ENCODE data around the gene SLC35F3. TPM values are rescaled to one million over a fixed set of nuclear protein-coding genes. Genes with fewer than 3 reads are reported as not detected.

Gene SLC35F3
- total and polyA plus RNA-seq, 9 donors = 0.04 to 0.69 (median 0.17) TPM; not detected in 3

- intact Hi-C loops (cut with DNase I) = no loop called here
- Histone ChIP-seq H3K4me3 (no peak overlapping the region), H3K27ac (no peak overlapping the region), H3K36me3 (no peaks in the 10 kb centered on the region), H3K27me3 (no peaks in the 10 kb centered on the region), H3K9me3 (no peaks in the 10 kb centered on the region), H3K4me1 (ENCODE audit: insufficient read depth) (no peaks in the 10 kb centered on the region)
- DNase-seq = no peak
- TF ChIP-seq EP300 (IDR thresholded peaks at IDR 0.05) (no peak), CTCF (IDR thresholded peaks at IDR 0.05) (no peak), POLR2A (IDR thresholded peaks at IDR 0.05) (no peak)
- 76 to 95% (median 77%) methylated on average over 3 of the region's 3 CpGs for WGBS, 3 donors
Measured at GRCh38 chr1:234062166-234062565, 157.7 kb downstream of the SLC35F3 start.

- no peak overlapping the region for H3K4me3 ChIP-seq
- H3K4me1 ChIP-seq (ENCODE audit: insufficient read depth) = no peaks in the 10 kb centered on the region
- TF ChIP-seq CTCF (IDR thresholded peaks at IDR 0.05) (no peak), POLR2A (IDR thresholded peaks at IDR 0.05) (no peak), EP300 (IDR thresholded peaks at IDR 0.05) (no peak)
- intact Hi-C loops (cut with DNase I) = no loop called here
- 29 to 34% (median 30%) methylated on average over 17 of the region's 17 CpGs for WGBS, 3 donors
- no peaks in the 10 kb centered on the region for H3K9me3 ChIP-seq
- no peaks in the 10 kb centered on the region for H3K36me3 ChIP-seq
- no peaks in the 10 kb centered on the region for H3K27me3 ChIP-seq
- H3K27ac ChIP-seq = no peak overlapping the region
- DNase-seq = peak in 4 of 5 donors; percentile 36 to 69 (median 47)
Measured at GRCh38 chr1:234065794-234066447, 161.4 kb downstream of the SLC35F3 start.

GRCh38 chr1:234067581-234068337 lies 163.3 kb downstream of the SLC35F3 start:
- 61 to 69% (median 63%) methylated on average over 8 of the region's 8 CpGs for WGBS, 3 donors
- Histone ChIP-seq H3K9me3 (no peaks in the 10 kb centered on the region), H3K27me3 (no peaks in the 10 kb centered on the region), H3K27ac (no peak overlapping the region), H3K4me3 (no peak overlapping the region), H3K36me3 (no peaks in the 10 kb centered on the region), H3K4me1 (ENCODE audit: insufficient read depth) (no peaks in the 10 kb centered on the region)
- intact Hi-C loops (cut with DNase I) = no loop called here
- DNase-seq = no peak
- TF ChIP-seq EP300 (IDR thresholded peaks at IDR 0.05) (no peak), CTCF (IDR thresholded peaks at IDR 0.05) (no peak)

GRCh38 chr1:234069760-234070159 lies 165.3 kb downstream of the SLC35F3 start:
- no peaks in the 10 kb centered on the region for H3K9me3 ChIP-seq
- H3K4me3 ChIP-seq = no peak overlapping the region
- no peaks in the 10 kb centered on the region for H3K36me3 ChIP-seq
- no peaks in the 10 kb centered on the region for H3K4me1 ChIP-seq (ENCODE audit: insufficient read depth)
- no peak for DNase-seq
- no peaks in the 10 kb centered on the region for H3K27me3 ChIP-seq
- no peak overlapping the region for H3K27ac ChIP-seq
- TF ChIP-seq CTCF (IDR thresholded peaks at IDR 0.05) (no peak), POLR2A (IDR thresholded peaks at IDR 0.05) (no peak), EP300 (IDR thresholded peaks at IDR 0.05) (no peak)
- WGBS, 3 donors = 34 to 42% (median 41%) methylated on average over 3 of the region's 3 CpGs
- intact Hi-C loops (cut with DNase I) = no loop called here

Data from ovary (tissue), 9 donors.